ENCODE measurements around the gene QSER1.

The QSER1 gene

GRCh38 chr11:32911413-32911812 is 18.8 kb downstream of the QSER1 start:
- Histone ChIP-seq H3K4me1 (ENCODE audit: control insufficient read depth, low read length) (no peaks in the 10 kb centered on the region), H3K4me3 (ENCODE audit: low read length) (no peak overlapping the region), H3K9me3 (ENCODE audit: control insufficient read depth, insufficient read depth, low read length) (no peaks in the 10 kb centered on the region), H3F3A (ENCODE audit: control insufficient read depth, insufficient read depth) (no peaks in the 10 kb centered on the region), H3K79me2 (ENCODE audit: control insufficient read depth, low read length) (peaks cover 98% of the 10 kb centered on the region), H3K9me2 (replicated peaks; ENCODE audit: control insufficient read depth, low read length) (no peaks in the 10 kb centered on the region), H4K20me1 (ENCODE audit: control insufficient read depth, insufficient read depth, low read depth, low read length) (no peaks in the 10 kb centered on the region), H3K4me2 (ENCODE audit: low read length) (no peak overlapping the region), H3K27me3 (ENCODE audit: control insufficient read depth, low read length) (no peaks in the 10 kb centered on the region), H3K27ac (ENCODE audit: low read depth, low read length) (no peak overlapping the region), H3K36me3 (ENCODE audit: control insufficient read depth, low read length) (peaks cover 12% of the 10 kb centered on the region)
- TF ChIP-seq EZH2phosphoT487 (IDR thresholded peaks at IDR 0.05; ENCODE audit: borderline replicate concordance, low read length) (no peak), CTCF (IDR thresholded peaks at IDR 0.05; ENCODE audit: low read depth, low read length, poor library complexity, severe bottlenecking) (no peak)

GRCh38 chr11:32913445-32913844 is 20.8 kb downstream of the QSER1 start:
- Histone ChIP-seq H3K4me2 (ENCODE audit: low read length) (no peak overlapping the region), H3K27ac (ENCODE audit: low read depth, low read length) (no peak overlapping the region), H3K9me2 (replicated peaks; ENCODE audit: control insufficient read depth, low read length) (no peaks in the 10 kb centered on the region), H3K79me2 (ENCODE audit: control insufficient read depth, low read length) (peaks cover 94% of the 10 kb centered on the region), H4K20me1 (ENCODE audit: control insufficient read depth, insufficient read depth, low read depth, low read length) (no peaks in the 10 kb centered on the region), H3K4me3 (ENCODE audit: low read length) (no peak overlapping the region), H3K9me3 (ENCODE audit: control insufficient read depth, insufficient read depth, low read length) (no peaks in the 10 kb centered on the region), H3K36me3 (ENCODE audit: control insufficient read depth, low read length) (peaks cover 10% of the 10 kb centered on the region), H3F3A (ENCODE audit: control insufficient read depth, insufficient read depth) (no peaks in the 10 kb centered on the region), H3K27me3 (ENCODE audit: control insufficient read depth, low read length) (no peaks in the 10 kb centered on the region), H3K4me1 (ENCODE audit: control insufficient read depth, low read length) (no peaks in the 10 kb centered on the region)
- TF ChIP-seq EZH2phosphoT487 (IDR thresholded peaks at IDR 0.05; ENCODE audit: borderline replicate concordance, low read length) (no peak), CTCF (IDR thresholded peaks at IDR 0.05; ENCODE audit: low read depth, low read length, poor library complexity, severe bottlenecking) (no peak)

- no peaks in the 10 kb centered on the region for H3K27me3 ChIP-seq (ENCODE audit: control insufficient read depth, low read length)
- no peak for TF ChIP-seq EZH2phosphoT487 (IDR thresholded peaks at IDR 0.05; ENCODE audit: borderline replicate concordance, low read length)
- TF ChIP-seq CTCF (IDR thresholded peaks at IDR 0.05; ENCODE audit: low read depth, low read length, poor library complexity, severe bottlenecking), result no peak
- no peaks in the 10 kb centered on the region for H3K9me2 ChIP-seq (replicated peaks; ENCODE audit: control insufficient read depth, low read length)
- no peaks in the 10 kb centered on the region for H3F3A ChIP-seq (ENCODE audit: control insufficient read depth, insufficient read depth)
- H3K79me2 ChIP-seq (ENCODE audit: control insufficient read depth, low read length), result peaks cover 94% of the 10 kb centered on the region
- no peak overlapping the region for H3K4me2 ChIP-seq (ENCODE audit: low read length)
- H3K36me3 ChIP-seq (ENCODE audit: control insufficient read depth, low read length), result peaks cover 8% of the 10 kb centered on the region
- H3K27ac ChIP-seq (ENCODE audit: low read depth, low read length), result no peak overlapping the region
- no peak overlapping the region for H3K4me3 ChIP-seq (ENCODE audit: low read length)
- H4K20me1 ChIP-seq (ENCODE audit: control insufficient read depth, insufficient read depth, low read depth, low read length), result no peaks in the 10 kb centered on the region
- no peaks in the 10 kb centered on the region for H3K9me3 ChIP-seq (ENCODE audit: control insufficient read depth, insufficient read depth, low read length)
- peaks cover 13% of the 10 kb centered on the region for H3K4me1 ChIP-seq (ENCODE audit: control insufficient read depth, low read length)
Observed at GRCh38 chr11:32916361-32916760, 23.8 kb downstream of the QSER1 start.

GRCh38 chr11:32916994-32917393 is 24.4 kb downstream of the QSER1 start:
- Histone ChIP-seq H3K9me2 (replicated peaks; ENCODE audit: control insufficient read depth, low read length) (no peaks in the 10 kb centered on the region), H3K4me1 (ENCODE audit: control insufficient read depth, low read length) (peaks cover 13% of the 10 kb centered on the region), H3K4me2 (ENCODE audit: low read length) (no peak overlapping the region), H3K27me3 (ENCODE audit: control insufficient read depth, low read length) (no peaks in the 10 kb centered on the region), H3F3A (ENCODE audit: control insufficient read depth, insufficient read depth) (no peaks in the 10 kb centered on the region), H4K20me1 (ENCODE audit: control insufficient read depth, insufficient read depth, low read depth, low read length) (no peaks in the 10 kb centered on the region), H3K27ac (ENCODE audit: low read depth, low read length) (no peak overlapping the region), H3K79me2 (ENCODE audit: control insufficient read depth, low read length) (peaks cover 94% of the 10 kb centered on the region), H3K9me3 (ENCODE audit: control insufficient read depth, insufficient read depth, low read length) (no peaks in the 10 kb centered on the region), H3K4me3 (ENCODE audit: low read length) (no peak overlapping the region), H3K36me3 (ENCODE audit: control insufficient read depth, low read length) (peaks cover 6% of the 10 kb centered on the region)
- TF ChIP-seq EZH2phosphoT487 (IDR thresholded peaks at IDR 0.05; ENCODE audit: borderline replicate concordance, low read length) (no peak), CTCF (IDR thresholded peaks at IDR 0.05; ENCODE audit: low read depth, low read length, poor library complexity, severe bottlenecking) (no peak)
